K562 (cell line): Measurements from ENCODE around the gene RARRES2. TPM values are rescaled to one million over a fixed set of nuclear protein-coding genes. Genes with fewer than 3 reads are reported as not detected.

ENCODE experiments used
- ETV5 ChIP-seq: sonication (generic); formaldehyde crosslinking; IDR thresholded peaks from 2 replicates; pipeline ENCODE4 v1.4.0; 2020; ENCODE audit warnings: low read depth, mild to moderate bottlenecking, missing genetic modification reagents
- GTF2B ChIP-seq: IDR thresholded peaks from 2 replicates; pipeline ENCODE4 v1.6.1; 2011; ENCODE audit not compliant: insufficient read length; ENCODE audit errors: extremely low read depth
- HLTF ChIP-seq: fragments of 450-650 bp; IDR thresholded peaks from 2 replicates; pipeline ENCODE4 v1.6.1; 2016
- HOMEZ ChIP-seq: fragments of 250-450 bp; sonication (Bioruptor Pico); IDR thresholded peaks from 2 replicates; pipeline ENCODE4 v1.4.0; 2020; ENCODE audit warnings: mild to moderate bottlenecking, moderate library complexity
- KLF6 ChIP-seq: fragments of 250-450 bp; sonication (Bioruptor Pico); IDR thresholded peaks from 2 replicates; pipeline ENCODE4 v1.4.0; 2020; ENCODE audit warnings: mild to moderate bottlenecking, moderate library complexity, borderline replicate concordance
- MGA ChIP-seq: fragments of 450-650 bp; IDR thresholded peaks from 2 replicates; pipeline ENCODE4 v1.6.1; 2016; ENCODE audit warnings: mild to moderate bottlenecking, moderate library complexity
- SPI1 ChIP-seq: IDR thresholded peaks from 2 replicates; pipeline ENCODE4 v1.6.1; 2011; ENCODE audit warnings: low read depth, low read length, control low read depth, borderline replicate concordance
- YBX1 ChIP-seq: fragments of 450-650 bp; IDR thresholded peaks from 2 replicates; pipeline ENCODE4 v1.7.1; 2016; ENCODE audit warnings: mild to moderate bottlenecking
- ZBTB34 ChIP-seq: fragments of 250-450 bp; sonication (Bioruptor Pico); IDR thresholded peaks from 2 replicates; pipeline ENCODE4 v1.8.0; 2021; ENCODE audit warnings: mild to moderate bottlenecking, moderate library complexity
- ZNF354B ChIP-seq: fragments of 250-450 bp; sonication (Bioruptor Pico); IDR thresholded peaks from 2 replicates; pipeline ENCODE4 v1.4.0; 2020
- ZNF668 ChIP-seq: fragments of 250-450 bp; sonication (Bioruptor Pico); IDR thresholded peaks from 2 replicates; pipeline ENCODE4 v1.8.0; 2022; ENCODE audit warnings: mild to moderate bottlenecking, inconsistent platforms
- ZNF785 ChIP-seq: fragments of 250-450 bp; sonication (Bioruptor Pico); IDR thresholded peaks from 2 replicates; pipeline ENCODE4 v1.4.0; 2020; ENCODE audit warnings: mild to moderate bottlenecking
- polyA plus RNA-seq, 8 experiments: library from polyadenylated mRNA; depleted of rRNA in 4 of 8; stranded (reverse) in 5 of 8; unstranded in 3 of 8; fragments of >200 nt; fragmentation: Nextera tagmentation in 2 of 8; fragmentation: Illumina TruSeq in 1 of 8; extraction: Ambion mirVana in 2 of 8; extraction: Trizol in 1 of 8; gene quantifications; 2 replicates each; pipeline versions ENCODE4 v1.2.1 to v1.2.3, GENCODE V29; 2011 to 2014; ENCODE audit warnings: inconsistent platforms in 1 of 8, missing spikeins in 1 of 8
- total RNA-seq, 7 experiments: library from RNA; depleted of rRNA in 6 of 7; stranded (reverse); fragments of >200 nt in 6 of 7; fragmentation: Illumina TruSeq in 2 of 7; extraction: Trizol in 2 of 7; gene quantifications; 2 replicates each; pipeline versions ENCODE4 v1.2.1 to v1.2.3, GENCODE V29; 2011 to 2021; ENCODE audit warnings: low replicate concordance in 1 of 7

RARRES2 gene
- total and polyA plus RNA-seq, 9 of the 15 experiments (the other 6 are each of a cell fraction or from before 2014, with no cell fraction given) = 0.11 to 1.7 (median 0.23) TPM; not detected in 6

- TF ChIP-seq MGA (no peak), ZNF785 (no peak), HOMEZ (CRISPR knock-in tag) (no peak), ZNF354B (CRISPR knock-in tag) (no peak), YBX1 (no peak), ZNF668 (CRISPR knock-in tag) (no peak), ETV5 (CRISPR knock-in tag) (peak; percentile 68; the same call in 1 of the 2 replicates), GTF2B (no peak), KLF6 (CRISPR knock-in tag) (no peak), HLTF (peak; percentile 14; the same call in 1 of the 2 replicates), SPI1 (no peak), ZBTB34 (CRISPR knock-in tag) (no peak)
These were observed 38.3 kb upstream of the RARRES2 start (continued) for GRCh38 chr7:150379441-150380379.
